Keratinocyte (primary cell): ENCODE measurements around the gene TRIL. TPM values are rescaled to one million over a fixed set of nuclear protein-coding genes. Genes with fewer than 3 reads are reported as not detected.

Experiments
- DNase-seq: peaks from one replicate; pipeline ENCODE4 v3.0.0-alpha.2; 2011; ENCODE audit warnings: low read depth, missing footprints, low spot score
- FAIRE-seq: peaks from 2 replicates; lab custom pipeline; 2011; peaks lifted over from hg19 to GRCh38; lab: Jason Lieb, UNC
- H2AFZ ChIP-seq: 2 replicates; pipeline ENCODE4 v1.6.0; 2012; ENCODE audit warnings: low read length, control low read depth, inconsistent platforms; ENCODE audit not compliant: control insufficient read depth
- H3K27ac ChIP-seq: 2 replicates; pipeline ENCODE4 v1.5.1; 2011; ENCODE audit warnings: low read length; ENCODE audit not compliant: control insufficient read depth, insufficient read depth
- H3K27me3 ChIP-seq: 3 replicates; pipeline ENCODE4 v1.6.0; 2011; ENCODE audit warnings: low read length; ENCODE audit not compliant: control insufficient read depth, insufficient read depth; ENCODE audit errors: extremely low read depth
- H3K36me3 ChIP-seq, 2 experiments: 2 replicates in 1 of 2; 3 replicates in 1 of 2; pipeline ENCODE4 v1.5.1; 2011; ENCODE audit warnings: low read length in 2 of 2, mild to moderate bottlenecking in 1 of 2; ENCODE audit not compliant: control insufficient read depth in 2 of 2, insufficient read depth in 2 of 2; ENCODE audit errors: extremely low read depth in 1 of 2
- H3K4me1 ChIP-seq: 3 replicates; pipeline ENCODE4 v1.5.1; 2011; ENCODE audit warnings: low read length; ENCODE audit not compliant: control insufficient read depth, insufficient read depth; ENCODE audit errors: extremely low read depth
- H3K4me2 ChIP-seq: 3 replicates; pipeline ENCODE4 v1.6.0; 2011; ENCODE audit warnings: low read depth, low read length; ENCODE audit not compliant: control insufficient read depth, insufficient read depth; ENCODE audit errors: extremely low read depth
- H3K4me3 ChIP-seq, 3 experiments: fragments of 200-600 bp in 1 of 3; sonication (generic) in 1 of 3; 2 replicates in 2 of 3; 3 replicates in 1 of 3; pipeline ENCODE4 v1.5.1; 2011 to 2016; ENCODE audit warnings: low read length in 3 of 3, mild to moderate bottlenecking in 3 of 3, control low read depth in 2 of 3, inconsistent platforms in 1 of 3, low read depth in 1 of 3, mixed read lengths in 1 of 3, mixed run types in 1 of 3, moderate library complexity in 1 of 3; ENCODE audit not compliant: control insufficient read depth in 2 of 3, insufficient read depth in 2 of 3; ENCODE audit errors: extremely low read depth in 1 of 3
- H3K79me2 ChIP-seq: 2 replicates; pipeline ENCODE4 v1.6.0; 2012; ENCODE audit warnings: low read length; ENCODE audit not compliant: control insufficient read depth, insufficient read depth
- H3K9ac ChIP-seq: 3 replicates; pipeline ENCODE4 v1.6.0; 2011; ENCODE audit warnings: low read length; ENCODE audit not compliant: control insufficient read depth, insufficient read depth; ENCODE audit errors: extremely low read depth
- H3K9me1 ChIP-seq: 3 replicates; pipeline ENCODE4 v1.6.0; 2011; ENCODE audit warnings: low read length; ENCODE audit not compliant: control insufficient read depth, insufficient read depth; ENCODE audit errors: extremely low read depth
- H3K9me3 ChIP-seq: 2 replicates; pipeline ENCODE4 v1.5.1; 2012; ENCODE audit warnings: low read depth, low read length; ENCODE audit not compliant: control insufficient read depth
- H4K20me1 ChIP-seq: 3 replicates; pipeline ENCODE4 v1.6.0; 2011; ENCODE audit warnings: low read length; ENCODE audit not compliant: control insufficient read depth, insufficient read depth; ENCODE audit errors: extremely low read depth
- EZH2 ChIP-seq: IDR thresholded peaks from one replicate; pipeline ENCODE4 v1.6.1; 2012; ENCODE audit warnings: inconsistent platforms, mild to moderate bottlenecking, low read length, moderate library complexity
- dilution Hi-C: fragments of 300-500 bp; cut with MboI; formaldehyde crosslinking; loops from one replicate; pipeline ENCODE4 v1.7.0; 2020; ENCODE audit warnings: low sequenced_read_pairs; ENCODE audit not compliant: extremely low pct_ligation_motif_present
- polyA plus RNA-seq, 5 experiments: library from polyadenylated mRNA; depleted of rRNA in 3 of 5; stranded (reverse) in 3 of 5; stranded (forward) in 1 of 5; unstranded in 1 of 5; fragments of >200 nt; gene quantifications; 1 replicate in 1 of 5; 2 replicates in 3 of 5; 3 replicates in 1 of 5; pipeline versions ENCODE4 v1.2.1 to v1.2.3, GENCODE V29; 2011 to 2012; ENCODE audit warnings: missing spikeins in 2 of 5, low read depth in 1 of 5, low replicate concordance in 1 of 5
- TF ChIP-seq, protein P1 (sequence below), 3 experiments: IDR thresholded peaks in 1 of 3; conservative IDR thresholded peaks in 1 of 3; optimal IDR thresholded peaks in 1 of 3; 2 replicates in 2 of 3; 3 replicates in 1 of 3; pipeline versions ENCODE3 to v1.5.1; 2011; ENCODE audit warnings: low read length in 3 of 3, mild to moderate bottlenecking in 3 of 3, moderate library complexity in 2 of 3, control low read depth in 1 of 3, inconsistent platforms in 1 of 3; ENCODE audit not compliant: insufficient read depth in 2 of 3; ENCODE audit errors: extremely low read depth in 1 of 3

Gene TRIL
- polyA plus RNA-seq, 1 donor (not counting 4 experiments of a cell fraction or from before 2014, with no cell fraction given): 0.03 TPM

DNA sequence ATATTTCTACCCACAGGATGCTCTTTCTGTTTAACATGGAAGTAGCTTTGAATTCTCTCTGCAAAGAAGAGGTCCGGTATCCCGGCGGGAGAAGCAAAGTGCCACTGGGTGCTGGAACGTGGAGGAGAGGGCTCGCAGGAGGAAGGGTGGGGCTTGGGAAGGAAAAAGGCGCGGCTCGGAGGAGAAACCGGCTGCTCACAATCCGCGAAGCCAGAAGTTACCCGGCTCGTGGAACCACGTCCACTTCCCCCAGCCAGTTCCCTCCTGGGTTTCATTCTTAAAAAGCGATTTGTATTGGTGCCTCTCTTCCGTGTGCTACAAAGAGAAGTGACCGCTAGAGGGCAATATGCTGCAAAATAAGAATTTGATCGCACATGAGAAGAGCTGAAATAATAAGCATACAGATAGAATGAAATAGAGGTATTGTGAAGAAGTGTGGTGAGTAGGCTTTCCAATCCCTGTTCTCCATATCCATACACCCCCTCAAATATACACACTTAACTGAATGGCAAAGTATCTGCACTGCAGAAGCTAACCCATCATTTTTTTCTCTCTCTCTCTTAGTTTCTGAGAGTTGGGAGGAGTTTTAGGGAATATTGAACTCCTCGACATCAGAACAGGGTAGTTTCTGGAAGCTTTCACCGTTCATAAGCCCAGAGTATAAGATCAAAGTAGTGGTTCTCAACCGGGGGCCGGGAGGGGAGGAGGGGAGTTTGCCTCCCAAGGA lies 31.1 kb downstream of the TRIL start:
- no peaks in the 10 kb centered on the region for H4K20me1 ChIP-seq
- peak overlapping the region; percentile 13 for H3K27ac ChIP-seq
- H3K27me3 ChIP-seq: no peaks in the 10 kb centered on the region
- no peaks in the 10 kb centered on the region for H3K9me1 ChIP-seq
- H3K79me2 ChIP-seq: no peaks in the 10 kb centered on the region
- FAIRE-seq (peak; percentile 69), DNase-seq (peak; percentile 15)
- H3K36me3 ChIP-seq: no peaks in the 10 kb centered on the region
- dilution Hi-C loops: loop anchor here (25.0 kb wide), 1 partner anchor 185 kb away; no protein-coding TSS in a partner anchor
- H2AFZ ChIP-seq: peak overlapping the region; percentile 95
- peaks cover 8% of the 10 kb centered on the region for H3K4me1 ChIP-seq
- TF ChIP-seq, protein P1, sequence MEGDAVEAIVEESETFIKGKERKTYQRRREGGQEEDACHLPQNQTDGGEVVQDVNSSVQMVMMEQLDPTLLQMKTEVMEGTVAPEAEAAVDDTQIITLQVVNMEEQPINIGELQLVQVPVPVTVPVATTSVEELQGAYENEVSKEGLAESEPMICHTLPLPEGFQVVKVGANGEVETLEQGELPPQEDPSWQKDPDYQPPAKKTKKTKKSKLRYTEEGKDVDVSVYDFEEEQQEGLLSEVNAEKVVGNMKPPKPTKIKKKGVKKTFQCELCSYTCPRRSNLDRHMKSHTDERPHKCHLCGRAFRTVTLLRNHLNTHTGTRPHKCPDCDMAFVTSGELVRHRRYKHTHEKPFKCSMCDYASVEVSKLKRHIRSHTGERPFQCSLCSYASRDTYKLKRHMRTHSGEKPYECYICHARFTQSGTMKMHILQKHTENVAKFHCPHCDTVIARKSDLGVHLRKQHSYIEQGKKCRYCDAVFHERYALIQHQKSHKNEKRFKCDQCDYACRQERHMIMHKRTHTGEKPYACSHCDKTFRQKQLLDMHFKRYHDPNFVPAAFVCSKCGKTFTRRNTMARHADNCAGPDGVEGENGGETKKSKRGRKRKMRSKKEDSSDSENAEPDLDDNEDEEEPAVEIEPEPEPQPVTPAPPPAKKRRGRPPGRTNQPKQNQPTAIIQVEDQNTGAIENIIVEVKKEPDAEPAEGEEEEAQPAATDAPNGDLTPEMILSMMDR (optimal IDR thresholded peaks at IDR 0.05 in 1 of 3, IDR thresholded peaks at IDR 0.05 in 1 of 3, conservative IDR thresholded peaks at IDR 0.05 in 1 of 3; ENCODE audit: extremely low read depth in 1 of 3, insufficient read depth in 2 of 3, low read length in 3 of 3): peak; percentile 40 to 83 (median 59)
- no peak for TF ChIP-seq EZH2
- H3K9me3 ChIP-seq: no peaks in the 10 kb centered on the region
- peak overlapping the region; percentile 98 for H3K4me2 ChIP-seq
- H3K9ac ChIP-seq: peak overlapping the region; percentile 70
- peak overlapping the region; percentile 28 to 83 (median 75) for H3K4me3 ChIP-seq

DNA sequence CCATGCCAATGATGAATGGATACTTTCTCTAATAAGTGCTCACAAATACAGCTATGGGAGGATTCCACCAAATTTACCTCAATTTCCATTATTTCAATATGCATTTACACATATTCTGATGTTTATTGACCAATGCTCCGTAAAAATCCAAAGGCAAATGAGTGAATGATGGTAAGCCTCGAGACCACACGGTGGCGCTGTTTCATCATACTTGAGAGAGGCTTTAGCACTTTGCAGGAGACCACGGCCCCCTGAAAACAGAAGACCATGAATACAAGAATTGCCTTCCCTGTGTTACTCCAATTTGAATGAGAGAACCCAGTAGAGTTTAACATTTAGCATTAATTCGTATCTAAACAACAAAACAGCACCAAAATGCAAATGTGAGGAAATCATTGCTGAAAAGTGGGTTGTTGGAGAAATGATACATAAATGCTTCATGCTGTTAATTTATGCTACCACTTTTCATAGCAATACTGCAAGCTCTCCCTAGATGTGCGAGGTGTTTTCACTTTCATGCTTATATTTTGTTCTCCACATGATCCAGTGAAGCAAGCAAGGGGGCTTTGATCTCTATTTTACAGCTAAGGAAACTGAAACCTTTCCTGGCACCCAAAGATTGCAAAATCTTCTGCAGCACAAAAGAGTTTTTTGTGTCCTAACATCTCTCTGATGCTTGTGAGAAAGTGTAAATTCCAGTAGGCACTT lies 35.4 kb downstream of the TRIL start:
- H3K36me3 ChIP-seq: no peaks in the 10 kb centered on the region

More for the DNA sequence above, 35.4 kb downstream of the TRIL start:
- H3K27me3 ChIP-seq: no peaks in the 10 kb centered on the region
- H3K9me3 ChIP-seq: no peaks in the 10 kb centered on the region
- dilution Hi-C loops: no loop called here
- DNase-seq: no peak
- TF ChIP-seq, protein P1 (optimal IDR thresholded peaks at IDR 0.05 in 1 of 3, IDR thresholded peaks at IDR 0.05 in 1 of 3, conservative IDR thresholded peaks at IDR 0.05 in 1 of 3; ENCODE audit: extremely low read depth in 1 of 3, insufficient read depth in 2 of 3, low read length in 3 of 3): peak; percentile 71 to 87 (median 82)
- TF ChIP-seq EZH2: no peak
- no peaks in the 10 kb centered on the region for H3K9me1 ChIP-seq
- H3K79me2 ChIP-seq: no peaks in the 10 kb centered on the region
- H3K4me3 ChIP-seq: no peak overlapping the region
- H3K4me2 ChIP-seq: no peak overlapping the region
- H3K9ac ChIP-seq: no peak overlapping the region
- no peak overlapping the region for H3K27ac ChIP-seq
- H3K4me1 ChIP-seq: peaks cover 9% of the 10 kb centered on the region
- no peaks in the 10 kb centered on the region for H4K20me1 ChIP-seq
- peak; percentile 71 for FAIRE-seq
- no peak overlapping the region for H2AFZ ChIP-seq
